Esophagus muscularis mucosa (tissue), 4 donors: ENCODE results near the gene MCRIP2. TPM values are rescaled to one million over a fixed set of nuclear protein-coding genes. Genes with fewer than 3 reads are reported as not detected.
A peak's percentile ranks its signal among the peaks of the same experiment; 100 is the strongest.

Source experiments
- DNase-seq: peaks from one replicate; pipeline ENCODE4 v3.0.0-alpha.2; 2017; ENCODE audit errors: extremely low spot score
- H3K27ac ChIP-seq, 4 donors: fragments of 200-600 bp; sonication (generic); replicated peaks in 1 of 4; 1 replicate in 3 of 4; 2 replicates in 1 of 4; pipeline ENCODE4 v1.5.1; 2016 to 2019; ENCODE audit warnings: mild to moderate bottlenecking in 1 of 4
- H3K27me3 ChIP-seq, 4 donors: fragments of 200-600 bp; sonication (generic); one replicate each; pipeline versions ENCODE4 v1.5.1 to v1.6.0; 2016 to 2019
- H3K36me3 ChIP-seq, 4 donors: fragments of 200-600 bp; sonication (generic); one replicate each; pipeline ENCODE4 v1.5.1; 2016 to 2019
- H3K4me1 ChIP-seq, 4 donors: fragments of 200-600 bp; sonication (generic); one replicate each; pipeline ENCODE4 v1.5.1; 2016 to 2019
- H3K4me3 ChIP-seq, 4 donors: fragments of 200-600 bp; sonication (generic); 1 replicate in 2 of 4; 2 replicates in 2 of 4; pipeline ENCODE4 v1.5.1; 2016 to 2019; ENCODE audit warnings: mild to moderate bottlenecking in 4 of 4, moderate library complexity in 1 of 4
- H3K9me3 ChIP-seq, 4 donors: fragments of 200-600 bp; sonication (generic); 1 replicate in 3 of 4; 2 replicates in 1 of 4; pipeline ENCODE4 v1.5.1; 2016 to 2019
- CTCF ChIP-seq, 3 experiments: fragments of 200-600 bp in 2 of 3; fragments of 450-650 bp in 1 of 3; sonication (generic) in 2 of 3; IDR thresholded peaks; one replicate each; pipeline ENCODE4 v1.5.1; 2017 to 2019; ENCODE audit warnings: antibody characterized with exemption in 3 of 3, mild to moderate bottlenecking in 2 of 3, moderate library complexity in 1 of 3
- EP300 ChIP-seq: sonication (generic); formaldehyde crosslinking; IDR thresholded peaks from one replicate; pipeline ENCODE4 v1.6.1; 2017; ENCODE audit warnings: antibody characterized with exemption
- POLR2A ChIP-seq: fragments of 450-650 bp; IDR thresholded peaks from one replicate; pipeline ENCODE4 v1.6.1; 2017; ENCODE audit warnings: antibody characterized with exemption, moderate library complexity, mild to moderate bottlenecking, low read depth
- POLR2AphosphoS5 ChIP-seq, 2 donors: sonication (generic); formaldehyde crosslinking; IDR thresholded peaks; one replicate each; pipeline ENCODE4 v1.6.1; 2017; ENCODE audit warnings: antibody characterized with exemption in 2 of 2
- WGBS: methylation state at CpG from one replicate; pipeline ENCODE4 v1.1.5; 2018; 5-methylcytosine and 5-hydroxymethylcytosine counted together
- intact Hi-C: fragments of 100-400 bp; cut with DNase I; formaldehyde crosslinking; loops from one replicate; pipeline ENCODE4 v1.15.1; 2023
- total RNA-seq, 4 donors: library from RNA; depleted of rRNA; stranded (reverse); fragments of >200 nt; gene quantifications; one replicate each; pipeline versions ENCODE4 v1.1.0 to v1.2.1, GENCODE V29; 2016

Gene MCRIP2
- total RNA-seq, 4 donors from 2014 or later = 50.7 to 65.4 (median 59.1) TPM

- no peaks in the 10 kb centered on the region for H3K9me3 ChIP-seq
- WGBS = 80% methylated on average over 2 of the region's 21 CpGs
- peaks cover 22 to 29% (median 29%) of the 10 kb centered on the region in 4 donors for H3K36me3 ChIP-seq
- no peak for TF ChIP-seq EP300
- H3K4me3 ChIP-seq = no peak overlapping the region
- peaks cover 27 to 48% (median 39%) of the 10 kb centered on the region in 4 donors for H3K4me1 ChIP-seq
- no peak overlapping the region for H3K27ac ChIP-seq
- H3K27me3 ChIP-seq = peaks cover 0 to 5% (median 0%) of the 10 kb centered on the region in 4 donors
- no peak for DNase-seq
- intact Hi-C loops = no loop called here
Observed at GRCh38 chr16:676565-676902, 34.9 kb downstream of the MCRIP2 start.

GRCh38 chr16:676913-677312 is 35.3 kb downstream of the MCRIP2 start:
- no peak for TF ChIP-seq EP300
- no peak for TF ChIP-seq POLR2AphosphoS5 (IDR thresholded peaks at IDR 0.05)
- no peak for TF ChIP-seq POLR2A
- WGBS = 80% methylated on average over 21 of the region's 23 CpGs
- Histone ChIP-seq H3K27ac (no peak overlapping the region), H3K4me3 (no peak overlapping the region), H3K4me1 (peaks cover 30 to 52% (median 43%) of the 10 kb centered on the region in 4 donors), H3K36me3 (peaks cover 22 to 29% (median 29%) of the 10 kb centered on the region in 4 donors), H3K27me3 (peaks cover 0 to 5% (median 0%) of the 10 kb centered on the region in 4 donors), H3K9me3 (no peaks in the 10 kb centered on the region)
- intact Hi-C loops = no loop called here
- no peak for DNase-seq

- WGBS = 65% methylated on average over 21 of the region's 57 CpGs
- TF ChIP-seq EP300 (no peak), POLR2AphosphoS5 (IDR thresholded peaks at IDR 0.05) (no peak)
- Histone ChIP-seq H3K4me3 (no peak overlapping the region), H3K27me3 (peaks cover 0 to 5% (median 0%) of the 10 kb centered on the region in 4 donors), H3K9me3 (no peaks in the 10 kb centered on the region), H3K4me1 (peaks cover 37 to 58% (median 50%) of the 10 kb centered on the region in 4 donors), H3K27ac (no peak overlapping the region), H3K36me3 (peaks cover 22 to 29% (median 29%) of the 10 kb centered on the region in 4 donors)
- no peak for DNase-seq
- intact Hi-C loops = no loop called here
Observed at GRCh38 chr16:677316-678190, 35.9 kb downstream of the MCRIP2 start.

GRCh38 chr16:678209-678857 is 36.7 kb downstream of the MCRIP2 start:
- Histone ChIP-seq H3K4me1 (peaks cover 45 to 66% (median 57%) of the 10 kb centered on the region in 4 donors), H3K9me3 (no peaks in the 10 kb centered on the region), H3K27ac (peak overlapping the region in 1 of 4 donors; percentile 96), H3K36me3 (peaks cover 20 to 29% (median 29%) of the 10 kb centered on the region in 4 donors), H3K27me3 (peaks cover 0 to 5% (median 0%) of the 10 kb centered on the region in 4 donors), H3K4me3 (no peak overlapping the region)
- 79% methylated on average over 11 of the region's 21 CpGs for WGBS
- DNase-seq = no peak
- TF ChIP-seq CTCF (IDR thresholded peaks at IDR 0.05) (no peak), POLR2AphosphoS5 (IDR thresholded peaks at IDR 0.05) (no peak), POLR2A (no peak), EP300 (no peak)
- intact Hi-C loops = no loop called here

- no peak for DNase-seq
- 4% methylated on average over 17 of the region's 52 CpGs for WGBS
- Histone ChIP-seq H3K27me3 (peaks cover 0 to 5% (median 0%) of the 10 kb centered on the region in 4 donors), H3K27ac (peak overlapping the region; percentile 93 to 98 (median 96)), H3K36me3 (peaks cover 16 to 23% (median 23%) of the 10 kb centered on the region in 4 donors), H3K9me3 (no peaks in the 10 kb centered on the region), H3K4me1 (peaks cover 49 to 70% (median 63%) of the 10 kb centered on the region in 4 donors), H3K4me3 (peak overlapping the region; percentile 81 to 98 (median 96))
- TF ChIP-seq POLR2AphosphoS5 (IDR thresholded peaks at IDR 0.05) = peak in 1 of 2 donors; percentile 25
- TF ChIP-seq CTCF (IDR thresholded peaks at IDR 0.05) = no peak
- intact Hi-C loops = no loop called here
Observed at GRCh38 chr16:678858-679813, 37.5 kb downstream of the MCRIP2 start.
